ENCODE measurements around the gene MYO5A.

DNA sequence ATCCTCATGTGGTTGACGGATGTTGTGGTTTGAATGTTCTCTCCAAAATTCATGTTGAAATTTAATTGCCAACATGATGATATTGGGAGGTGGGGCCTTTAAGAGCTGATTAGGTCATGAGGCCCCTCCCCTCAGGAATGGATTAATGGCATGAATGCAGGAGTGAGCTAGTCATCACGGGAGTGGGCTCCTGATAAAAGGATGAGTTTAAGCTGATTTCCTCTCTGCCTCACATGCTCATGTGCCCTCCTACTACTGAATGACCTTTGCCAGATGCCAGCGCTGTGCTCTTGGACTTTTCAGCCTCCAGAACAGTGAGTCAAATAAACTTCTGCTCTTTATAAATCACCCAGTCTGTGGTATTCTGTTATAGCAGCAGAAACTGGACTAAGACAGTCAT lies 111.2 kb downstream of the MYO5A start:
- TF ChIP-seq, protein P1, sequence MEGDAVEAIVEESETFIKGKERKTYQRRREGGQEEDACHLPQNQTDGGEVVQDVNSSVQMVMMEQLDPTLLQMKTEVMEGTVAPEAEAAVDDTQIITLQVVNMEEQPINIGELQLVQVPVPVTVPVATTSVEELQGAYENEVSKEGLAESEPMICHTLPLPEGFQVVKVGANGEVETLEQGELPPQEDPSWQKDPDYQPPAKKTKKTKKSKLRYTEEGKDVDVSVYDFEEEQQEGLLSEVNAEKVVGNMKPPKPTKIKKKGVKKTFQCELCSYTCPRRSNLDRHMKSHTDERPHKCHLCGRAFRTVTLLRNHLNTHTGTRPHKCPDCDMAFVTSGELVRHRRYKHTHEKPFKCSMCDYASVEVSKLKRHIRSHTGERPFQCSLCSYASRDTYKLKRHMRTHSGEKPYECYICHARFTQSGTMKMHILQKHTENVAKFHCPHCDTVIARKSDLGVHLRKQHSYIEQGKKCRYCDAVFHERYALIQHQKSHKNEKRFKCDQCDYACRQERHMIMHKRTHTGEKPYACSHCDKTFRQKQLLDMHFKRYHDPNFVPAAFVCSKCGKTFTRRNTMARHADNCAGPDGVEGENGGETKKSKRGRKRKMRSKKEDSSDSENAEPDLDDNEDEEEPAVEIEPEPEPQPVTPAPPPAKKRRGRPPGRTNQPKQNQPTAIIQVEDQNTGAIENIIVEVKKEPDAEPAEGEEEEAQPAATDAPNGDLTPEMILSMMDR (IDR thresholded peaks at IDR 0.05; ENCODE audit: insufficient read depth, low read length, poor library complexity, severe bottlenecking), result no peak
- no peak for TF ChIP-seq EZH2phosphoT487 (conservative IDR thresholded peaks at IDR 0.05; ENCODE audit: low read length)

Measured in SU-DHL-6 (cell line).